HG02885 (cell line): ENCODE results near the gene FGD3.

Experiments used
- ATAC-seq: cut with Tn5 transposase; IDR thresholded peaks from one replicate; pipeline ENCODE4 v1.9.1; 2021; ENCODE audit warnings: mild to moderate bottlenecking; ENCODE audit not compliant: unreplicated experiment, poor library complexity

Gene FGD3

GRCh38 chr9:92954049-92954861 is 6.9 kb downstream of the FGD3 start:
- peak; percentile 52 for ATAC-seq

GRCh38 chr9:92954886-92955285 is 7.6 kb downstream of the FGD3 start:
- no peak for ATAC-seq

GRCh38 chr9:92960561-92961290 is 13.4 kb downstream of the FGD3 start:
- no peak for ATAC-seq

GRCh38 chr9:92961627-92962302 is 14.4 kb downstream of the FGD3 start:
- ATAC-seq = no peak

GRCh38 chr9:92962303-92962649 is 15.0 kb downstream of the FGD3 start:
- no peak for ATAC-seq

- ATAC-seq = no peak
Observed at GRCh38 chr9:92962846-92963245, 15.5 kb downstream of the FGD3 start.

- peak; percentile 82 for ATAC-seq
Observed at GRCh38 chr9:92963831-92964606, 16.7 kb downstream of the FGD3 start.

- ATAC-seq = no peak
Observed at GRCh38 chr9:92964607-92965060, 17.3 kb downstream of the FGD3 start.

GRCh38 chr9:92965061-92965758 is 17.9 kb downstream of the FGD3 start:
- no peak for ATAC-seq

GRCh38 chr9:92965759-92966517 is 18.6 kb downstream of the FGD3 start:
- no peak for ATAC-seq

- no peak for ATAC-seq
Observed at GRCh38 chr9:92966518-92966800, 19.1 kb downstream of the FGD3 start.

- ATAC-seq = no peak
Observed at GRCh38 chr9:92968081-92968480, 20.8 kb downstream of the FGD3 start.

- ATAC-seq = no peak
Observed at GRCh38 chr9:92969516-92970466, 22.5 kb downstream of the FGD3 start.

- no peak for ATAC-seq
Observed at GRCh38 chr9:92970467-92970923, 23.2 kb downstream of the FGD3 start.

GRCh38 chr9:92971121-92971520 is 23.8 kb downstream of the FGD3 start:
- no peak for ATAC-seq

- ATAC-seq = no peak
Observed at GRCh38 chr9:92971776-92972175, 24.5 kb downstream of the FGD3 start.

GRCh38 chr9:92973700-92974099 is 26.4 kb downstream of the FGD3 start:
- ATAC-seq = no peak

GRCh38 chr9:92974161-92974661 is 26.9 kb downstream of the FGD3 start:
- no peak for ATAC-seq
